ENCODE data around the gene EXPH5.

EXPH5 gene

DNA sequence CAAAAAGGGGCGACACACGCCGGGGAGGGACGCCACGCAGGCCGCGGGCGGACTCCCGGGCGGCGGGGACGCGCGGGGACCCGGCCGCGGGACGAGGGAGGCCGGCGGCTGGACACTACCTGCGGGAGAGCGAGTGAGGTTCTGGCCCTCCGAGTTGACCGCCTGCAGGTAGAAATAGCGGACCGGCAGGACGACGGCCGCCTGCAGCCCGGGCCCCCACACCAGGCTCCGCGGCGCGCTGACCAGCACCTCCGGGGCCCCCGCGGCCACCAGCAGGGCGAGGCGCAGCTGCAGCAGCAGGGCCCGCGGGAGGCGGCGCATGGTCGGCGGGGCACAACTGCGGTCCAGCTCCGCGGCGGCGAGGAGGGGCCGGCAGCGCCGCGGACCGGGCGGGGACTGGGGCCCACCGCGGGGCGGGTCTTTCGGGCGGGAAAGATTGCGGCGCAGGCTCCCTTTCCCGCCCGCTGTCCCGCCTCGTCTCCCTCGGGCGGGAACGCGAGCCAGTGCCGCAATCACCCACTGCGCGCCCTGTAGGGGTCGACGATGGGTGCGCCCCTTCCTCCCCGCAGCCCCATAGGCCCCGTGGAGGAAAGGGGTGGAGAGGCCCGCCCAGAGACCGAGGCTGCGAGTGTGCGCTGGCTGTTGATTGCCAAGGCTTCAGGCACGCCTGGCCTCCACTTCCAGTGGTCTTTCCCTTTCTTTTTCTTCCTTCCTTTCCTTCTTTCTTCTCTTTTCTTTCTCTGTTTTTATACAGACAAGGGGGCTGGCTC, 95.3 kb downstream of the EXPH5 start, which contains the start of gene POGLUT3:
TSS of gene POGLUT3 (minus strand) at position 339 of the 770 bp plus-strand sequence. CDS start at position 321, 18 bp downstream.
- DNase-seq (ENCODE audit: low read depth): no peak
- TF ChIP-seq, protein P1, sequence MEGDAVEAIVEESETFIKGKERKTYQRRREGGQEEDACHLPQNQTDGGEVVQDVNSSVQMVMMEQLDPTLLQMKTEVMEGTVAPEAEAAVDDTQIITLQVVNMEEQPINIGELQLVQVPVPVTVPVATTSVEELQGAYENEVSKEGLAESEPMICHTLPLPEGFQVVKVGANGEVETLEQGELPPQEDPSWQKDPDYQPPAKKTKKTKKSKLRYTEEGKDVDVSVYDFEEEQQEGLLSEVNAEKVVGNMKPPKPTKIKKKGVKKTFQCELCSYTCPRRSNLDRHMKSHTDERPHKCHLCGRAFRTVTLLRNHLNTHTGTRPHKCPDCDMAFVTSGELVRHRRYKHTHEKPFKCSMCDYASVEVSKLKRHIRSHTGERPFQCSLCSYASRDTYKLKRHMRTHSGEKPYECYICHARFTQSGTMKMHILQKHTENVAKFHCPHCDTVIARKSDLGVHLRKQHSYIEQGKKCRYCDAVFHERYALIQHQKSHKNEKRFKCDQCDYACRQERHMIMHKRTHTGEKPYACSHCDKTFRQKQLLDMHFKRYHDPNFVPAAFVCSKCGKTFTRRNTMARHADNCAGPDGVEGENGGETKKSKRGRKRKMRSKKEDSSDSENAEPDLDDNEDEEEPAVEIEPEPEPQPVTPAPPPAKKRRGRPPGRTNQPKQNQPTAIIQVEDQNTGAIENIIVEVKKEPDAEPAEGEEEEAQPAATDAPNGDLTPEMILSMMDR (IDR thresholded peaks at IDR 0.05; ENCODE audit: low read depth, low read length, missing control alignments): no peak
- peak within 1 kb of the TSS; percentile 63 for H3K4me3 ChIP-seq (ENCODE audit: low read depth, low read length)

DNA sequence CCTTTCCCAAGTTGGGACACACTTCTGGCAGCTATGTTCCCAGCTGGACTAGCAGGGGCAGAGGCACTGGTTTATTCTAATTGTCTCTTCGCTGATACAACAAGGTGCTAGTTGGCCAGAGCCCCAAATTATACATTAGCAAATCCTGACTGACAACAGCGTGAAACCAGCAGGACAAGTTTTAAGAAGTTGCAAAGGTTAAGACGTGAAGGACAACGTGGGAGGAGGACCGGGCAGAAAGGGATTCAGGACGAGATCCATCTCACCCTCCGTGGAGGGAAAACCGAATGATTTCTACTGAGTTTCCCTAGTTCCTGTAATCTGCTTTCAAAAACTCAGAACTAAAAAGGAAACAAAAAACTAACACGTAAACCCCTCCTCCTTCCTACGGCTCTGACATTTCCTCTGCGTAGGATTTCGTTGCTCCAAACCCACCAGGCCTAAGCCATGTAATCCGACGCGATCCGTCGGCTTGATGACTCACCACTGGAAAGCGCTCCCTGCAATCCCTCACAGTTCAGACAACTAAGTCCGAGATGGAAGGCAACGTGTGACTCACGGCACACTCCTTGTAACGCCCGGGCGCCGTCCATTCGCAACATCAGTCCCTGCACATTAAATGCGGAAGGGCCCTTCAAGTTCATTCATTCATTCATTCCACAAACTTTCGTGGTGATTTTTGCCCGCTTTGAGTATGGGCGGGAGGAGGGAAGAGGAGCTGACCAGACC, 96.1 kb downstream of the EXPH5 start:
- DNase-seq (ENCODE audit: low read depth): peak; percentile 36

DNA sequence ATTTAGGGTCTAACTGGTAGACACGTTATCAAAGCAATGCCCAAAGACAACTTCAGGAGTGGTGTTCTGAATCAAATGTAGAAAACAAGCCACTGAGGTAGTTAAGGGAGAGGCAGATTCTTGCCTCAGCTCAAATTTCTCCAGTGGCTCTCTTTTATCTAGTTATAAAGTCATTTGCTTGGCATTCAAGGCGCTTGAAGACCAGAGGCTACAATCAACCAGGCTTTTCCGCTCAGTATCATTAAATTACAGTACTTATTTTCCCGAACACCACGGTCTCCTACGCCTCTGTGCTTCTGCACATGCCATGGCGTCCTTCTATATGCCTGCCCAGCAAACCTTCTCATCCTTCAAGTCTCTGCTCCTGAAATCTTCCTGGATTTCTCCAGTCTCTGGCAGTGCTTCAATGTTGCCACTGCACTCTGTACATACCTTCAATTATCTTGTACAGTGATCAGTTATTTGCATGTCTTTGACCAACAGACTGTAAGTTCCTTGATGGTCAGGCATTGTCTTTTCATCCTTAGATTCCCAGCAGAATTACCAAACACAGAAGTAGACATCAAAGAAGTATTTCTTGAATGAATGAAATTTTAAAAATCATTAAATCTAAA, 96.8 kb downstream of the EXPH5 start:
- peak overlapping the region; percentile 63; the same call in 1 of the 2 replicates for H3K4me3 ChIP-seq (ENCODE audit: low read depth, low read length)
- DNase-seq (ENCODE audit: low read depth): no peak

More for the DNA sequence above, 96.1 kb downstream of the EXPH5 start:
- H3K4me3 ChIP-seq (ENCODE audit: low read depth, low read length): peak overlapping the region; percentile 63
- TF ChIP-seq, protein P1 (IDR thresholded peaks at IDR 0.05; ENCODE audit: low read depth, low read length, missing control alignments): no peak

DNA sequence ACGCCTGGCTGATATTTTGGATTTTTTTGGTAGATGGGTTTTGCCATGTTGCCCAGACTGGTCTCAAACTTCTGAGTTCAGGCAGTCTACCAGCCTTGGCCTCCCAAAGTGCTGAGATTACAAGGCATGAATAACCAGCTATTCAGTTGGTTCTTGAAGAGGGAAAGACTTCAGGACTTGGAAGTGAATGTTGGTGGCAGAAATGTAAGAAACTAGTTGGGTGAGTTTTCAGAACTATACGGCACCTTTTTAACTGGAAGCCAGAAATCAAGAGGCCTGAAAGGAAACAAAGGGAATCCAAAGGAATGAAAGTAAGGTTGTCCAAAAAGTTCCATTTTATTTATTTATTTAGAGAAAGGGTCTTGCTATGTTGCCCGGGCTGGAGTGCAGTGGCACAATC, 98.2 kb downstream of the EXPH5 start:
- no peak overlapping the region for H3K4me3 ChIP-seq (ENCODE audit: low read depth, low read length)
- DNase-seq (ENCODE audit: low read depth): no peak
- TF ChIP-seq, protein P1 (IDR thresholded peaks at IDR 0.05; ENCODE audit: low read depth, low read length, missing control alignments): no peak

More for the DNA sequence above, 96.8 kb downstream of the EXPH5 start:
- TF ChIP-seq, protein P1 (IDR thresholded peaks at IDR 0.05; ENCODE audit: low read depth, low read length, missing control alignments): no peak

DNA sequence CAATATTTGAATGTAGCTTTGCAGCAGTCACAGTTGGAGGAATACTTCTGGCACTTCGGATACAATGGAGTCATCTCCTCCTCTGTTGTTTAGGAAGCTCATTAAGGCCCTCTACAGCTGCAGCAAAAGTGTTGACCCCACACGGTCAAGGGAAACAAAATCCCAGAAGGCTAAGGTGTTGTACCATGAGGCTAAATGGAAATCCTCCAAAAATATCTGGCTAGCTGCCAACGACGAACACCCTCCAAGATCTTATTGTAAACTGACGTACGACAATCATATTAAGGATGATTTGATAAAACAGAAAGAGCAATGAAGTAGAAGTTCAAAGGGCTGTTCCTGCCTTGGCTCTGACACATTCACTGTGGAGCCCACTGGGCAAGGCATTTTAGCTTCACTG, 99.4 kb downstream of the EXPH5 start:
- TF ChIP-seq, protein P1 (IDR thresholded peaks at IDR 0.05; ENCODE audit: low read depth, low read length, missing control alignments): no peak
- DNase-seq (ENCODE audit: low read depth): no peak
- no peak overlapping the region for H3K4me3 ChIP-seq (ENCODE audit: low read depth, low read length)

DNA sequence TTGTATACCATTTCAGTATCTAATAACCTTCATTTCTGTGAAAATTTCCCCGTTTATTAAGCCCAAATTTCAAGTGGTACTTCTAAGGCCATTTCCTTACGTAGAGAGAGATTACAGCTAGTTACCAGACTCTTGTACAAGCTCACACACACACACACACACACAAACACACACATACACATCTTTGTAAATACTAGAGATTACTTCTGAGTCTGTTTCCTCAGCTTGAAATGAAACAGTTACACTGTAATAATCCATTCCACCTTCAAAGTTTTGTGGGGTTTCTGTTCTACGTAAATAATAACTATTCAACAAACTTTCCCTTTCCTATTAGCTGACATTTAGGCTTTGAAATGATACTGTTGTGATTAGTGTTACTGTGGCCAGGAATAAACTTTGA, 101.6 kb downstream of the EXPH5 start:
- TF ChIP-seq, protein P1 (IDR thresholded peaks at IDR 0.05; ENCODE audit: low read depth, low read length, missing control alignments): no peak
- DNase-seq (ENCODE audit: low read depth): no peak
- no peak overlapping the region for H3K4me3 ChIP-seq (ENCODE audit: low read depth, low read length)
